A673 (cell line): ENCODE results near the gene CSNK2B.

ENCODE experiments used
- CTCF ChIP-seq: fragments of 300-800, 200-600 bp; sonication (generic); conservative IDR thresholded peaks from 2 replicates; pipeline ENCODE4 v1.5.1; 2017; ENCODE audit warnings: low read depth, mild to moderate bottlenecking, antibody characterized with exemption, low read length, moderate library complexity, mixed read lengths
- EZH2 ChIP-seq: fragments of 200-600 bp; sonication (generic); IDR thresholded peaks from 2 replicates; pipeline ENCODE4 v1.6.1; 2017; ENCODE audit warnings: borderline replicate concordance, low read depth, mild to moderate bottlenecking, mixed read lengths, antibody characterized with exemption, low read length; ENCODE audit not compliant: poor library complexity, severe bottlenecking

DNA sequence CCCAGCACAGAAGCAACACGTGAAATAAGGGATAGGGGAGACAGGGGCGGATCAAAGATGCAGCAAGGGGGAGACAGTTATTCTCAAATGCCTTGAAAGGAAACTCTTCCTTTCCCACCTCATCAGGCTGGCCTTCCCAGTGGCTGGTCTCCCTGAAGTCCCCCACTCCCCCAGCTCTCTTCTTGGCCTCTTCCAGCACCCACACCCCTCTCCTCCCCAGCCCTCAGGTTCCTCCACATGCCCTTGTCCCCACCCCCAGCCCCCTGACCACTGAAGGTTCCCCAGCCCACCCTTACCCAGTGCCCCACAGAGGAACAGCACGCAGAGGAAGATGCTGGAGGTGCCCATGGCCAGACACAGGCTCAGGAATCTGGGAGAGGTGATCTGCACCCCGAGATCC is 47.6 kb downstream of the CSNK2B start:
- no peak for TF ChIP-seq CTCF
- TF ChIP-seq EZH2, result no peak
